Endothelial cell of umbilical vein (primary cell): ENCODE measurements around the gene KDM3B. TPM values are rescaled to one million over a fixed set of nuclear protein-coding genes. Genes with fewer than 3 reads are reported as not detected.

Experiments
- BruUV-seq: library from RNA; stranded (reverse); fragments of 400-500 nt; replicated peaks from 2 replicates; lab custom pipeline; 2021; lab: Mats Ljungman, UMichigan
- CTCF ChIA-PET: fragments of 300-600, 350-600 bp; sonication (Branson Sonifier 250); formaldehyde crosslinking; loops from one replicate; lab custom pipeline; 2021; ENCODE audit warnings: antibody characterized with exemption, inconsistent platforms; lab: Charles Lee
- POLR2A ChIA-PET: fragments of 300-600, 350-600 bp; sonication (Branson Sonifier 250); formaldehyde crosslinking; loops from one replicate; lab custom pipeline; 2021; ENCODE audit warnings: antibody characterized with exemption, inconsistent platforms; lab: Charles Lee
- DNase-seq: peaks from one replicate; pipeline ENCODE4 v3.0.0-alpha.2; 2011; ENCODE audit warnings: low read depth, low spot score
- FAIRE-seq: peaks from 2 replicates; lab custom pipeline; 2011; peaks lifted over from hg19 to GRCh38; lab: Jason Lieb, UNC
- H2AFZ ChIP-seq: 2 replicates; pipeline ENCODE4 v1.6.0; 2012; ENCODE audit warnings: low read depth, low read length, control low read depth, inconsistent platforms
- H3K27ac ChIP-seq: 2 replicates; pipeline ENCODE4 v1.5.1; 2011; ENCODE audit warnings: low read depth, mild to moderate bottlenecking, control low read depth, low read length, moderate library complexity; ENCODE audit not compliant: insufficient read depth
- H3K27me3 ChIP-seq, 2 experiments: 2 replicates each; pipeline versions ENCODE4 v1.6.0 to v1.6.1; 2011; ENCODE audit warnings: low read length in 2 of 2, mixed read lengths in 1 of 2; ENCODE audit not compliant: control insufficient read depth in 2 of 2, insufficient read depth in 2 of 2
- H3K36me3 ChIP-seq, 2 experiments: 2 replicates in 1 of 2; 3 replicates in 1 of 2; pipeline ENCODE4 v1.5.1; 2011; ENCODE audit warnings: low read length in 2 of 2, mild to moderate bottlenecking in 1 of 2, moderate library complexity in 1 of 2; ENCODE audit not compliant: control insufficient read depth in 2 of 2, insufficient read depth in 2 of 2; ENCODE audit errors: extremely low read depth in 1 of 2
- H3K4me1 ChIP-seq: 3 replicates; pipeline ENCODE4 v1.5.1; 2011; ENCODE audit warnings: mild to moderate bottlenecking, low read length; ENCODE audit not compliant: control insufficient read depth, insufficient read depth; ENCODE audit errors: extremely low read depth
- H3K4me2 ChIP-seq: 2 replicates; pipeline ENCODE4 v1.6.1; 2011; ENCODE audit warnings: low read length, control low read depth, mixed read lengths; ENCODE audit not compliant: insufficient read depth
- H3K4me3 ChIP-seq, 3 experiments: fragments of 200-600 bp in 1 of 3; sonication (generic), shearing (Covaris generic) in 1 of 3; replicated peaks in 1 of 3; 2 replicates each; pipeline ENCODE4 v1.5.1; 2011 to 2016; ENCODE audit warnings: control low read depth in 3 of 3, low read length in 3 of 3, mild to moderate bottlenecking in 2 of 3, inconsistent platforms in 1 of 3, low read depth in 1 of 3, moderate library complexity in 1 of 3; ENCODE audit not compliant: insufficient read depth in 1 of 3
- H3K79me2 ChIP-seq: 2 replicates; pipeline ENCODE4 v1.6.0; 2012; ENCODE audit warnings: low read length, inconsistent platforms; ENCODE audit not compliant: control insufficient read depth, insufficient read depth
- H3K9ac ChIP-seq: replicated peaks from 2 replicates; pipeline ENCODE3; 2011; ENCODE audit warnings: low read length, control low read depth; ENCODE audit not compliant: insufficient read depth; ENCODE audit errors: extremely low read depth
- H3K9me1 ChIP-seq: replicated peaks from 3 replicates; pipeline ENCODE4 v1.6.0; 2011; ENCODE audit warnings: mild to moderate bottlenecking, low read length; ENCODE audit not compliant: control insufficient read depth, insufficient read depth; ENCODE audit errors: extremely low read depth
- H3K9me3 ChIP-seq: replicated peaks from 2 replicates; pipeline ENCODE4 v1.5.1; 2012; ENCODE audit warnings: low read length, inconsistent platforms; ENCODE audit not compliant: control insufficient read depth, insufficient read depth
- H4K20me1 ChIP-seq: replicated peaks from 2 replicates; pipeline ENCODE3; 2011; ENCODE audit warnings: mild to moderate bottlenecking, low read length; ENCODE audit not compliant: control insufficient read depth, insufficient read depth; ENCODE audit errors: extremely low read depth
- CTCF ChIP-seq, 2 donors: IDR thresholded peaks; 1 replicate in 1 of 2; 2 replicates in 1 of 2; pipeline ENCODE4 v1.5.1; 2011; ENCODE audit warnings: low read length in 2 of 2, mild to moderate bottlenecking in 2 of 2, moderate library complexity in 2 of 2, control low read depth in 1 of 2, inconsistent platforms in 1 of 2, low read depth in 1 of 2; ENCODE audit not compliant: insufficient read depth in 1 of 2; ENCODE audit errors: extremely low read depth in 1 of 2
- EZH2 ChIP-seq: IDR thresholded peaks from 2 replicates; pipeline ENCODE4 v1.6.1; 2012; ENCODE audit warnings: borderline replicate concordance, low read depth, mild to moderate bottlenecking, moderate library complexity, low read length, inconsistent platforms; ENCODE audit not compliant: severe bottlenecking
- FOS ChIP-seq: IDR thresholded peaks from 2 replicates; pipeline ENCODE4 v1.6.1; 2011; ENCODE audit warnings: mild to moderate bottlenecking, low read length, moderate library complexity, borderline replicate concordance; ENCODE audit not compliant: insufficient read depth
- GATA2 ChIP-seq: IDR thresholded peaks from 2 replicates; pipeline ENCODE4 v1.7.0; 2011; ENCODE audit warnings: low read depth, mild to moderate bottlenecking, moderate library complexity, mixed read lengths, low read length; ENCODE audit not compliant: insufficient read length, insufficient read depth
- JUN ChIP-seq: IDR thresholded peaks from 2 replicates; pipeline ENCODE4 v1.6.1; 2011; ENCODE audit warnings: borderline replicate concordance, low read depth; ENCODE audit not compliant: insufficient read length, insufficient read depth
- MAX ChIP-seq: IDR thresholded peaks from 2 replicates; pipeline ENCODE4 v1.6.1; 2011; ENCODE audit not compliant: insufficient read depth, insufficient read length
- MYC ChIP-seq: IDR thresholded peaks from one replicate; pipeline ENCODE4 v1.6.1; 2011; ENCODE audit warnings: mild to moderate bottlenecking, low read depth, low read length
- POLR2A ChIP-seq: IDR thresholded peaks from 2 replicates; pipeline ENCODE4 v1.6.1; 2012; ENCODE audit warnings: low read depth, mild to moderate bottlenecking, control low read depth, low read length
- POLR2AphosphoS5 ChIP-seq: IDR thresholded peaks from 2 replicates; pipeline ENCODE4 v1.6.1; 2012; ENCODE audit warnings: low read depth, mild to moderate bottlenecking, control low read depth, low read length, moderate library complexity; ENCODE audit not compliant: insufficient read depth
- dilution Hi-C: fragments of 300-500 bp; cut with MboI; formaldehyde crosslinking; loops from one replicate; pipeline ENCODE4 v1.15.0; 2019; ENCODE audit warnings: low sequenced_read_pairs; ENCODE audit not compliant: extremely low pct_ligation_motif_present
- intact Hi-C: fragments of 100-400 bp; cut with micrococcal nuclease; formaldehyde crosslinking; loops from one replicate; pipeline ENCODE4 v1.10.0; 2022
- polyA plus RNA-seq, 4 experiments: library from polyadenylated mRNA; depleted of rRNA in 3 of 4; stranded (reverse) in 3 of 4; unstranded in 1 of 4; fragments of >200 nt; gene quantifications; 2 replicates each; pipeline versions ENCODE4 v1.2.1 to v1.2.3, GENCODE V29; 2011 to 2012; ENCODE audit warnings: missing spikeins in 1 of 4
- total RNA-seq: library from RNA; stranded (reverse); gene quantifications from 2 replicates; pipeline ENCODE4 v1.2.3, GENCODE V29; 2021

KDM3B gene
- total and polyA plus RNA-seq, 2 donors (not counting 3 experiments of a cell fraction or from before 2014, with no cell fraction given) = 19.0 to 55.7 TPM

GRCh38 chr5:138346889-138347288 is 5.6 kb upstream of the KDM3B start:
- intact Hi-C loops (no loop called here), dilution Hi-C loops (no loop called here)
- no peak overlapping the region for H3K4me3 ChIP-seq
- no TSS peak for BruUV-seq
- no peaks in the 10 kb centered on the region for H3K79me2 ChIP-seq
- H3K9me3 ChIP-seq = no peaks in the 10 kb centered on the region
- no peaks in the 10 kb centered on the region for H3K27me3 ChIP-seq
- DNase-seq (no peak), FAIRE-seq (no peak)
- H3K9ac ChIP-seq = no peak overlapping the region
- no peak overlapping the region for H3K4me2 ChIP-seq
- H4K20me1 ChIP-seq = no peaks in the 10 kb centered on the region
- no peaks in the 10 kb centered on the region for H3K9me1 ChIP-seq
- ChIA-PET POLR2A (no interaction called here), CTCF (no interaction called here)
- no peak for TF ChIP-seq GATA2
- TF ChIP-seq JUN = no peak
- TF ChIP-seq EZH2 = no peak
- TF ChIP-seq MAX = no peak
- TF ChIP-seq POLR2A = no peak
- TF ChIP-seq MYC = no peak
- TF ChIP-seq CTCF (IDR thresholded peaks at IDR 0.05; ENCODE audit: extremely low read depth in 1 of 2, insufficient read depth in 1 of 2, low read depth in 1 of 2, low read length in 2 of 2) = no peak
- TF ChIP-seq FOS = no peak
- TF ChIP-seq POLR2AphosphoS5 = no peak
- H2AFZ ChIP-seq = no peak overlapping the region
- H3K4me1 ChIP-seq = no peaks in the 10 kb centered on the region
- H3K36me3 ChIP-seq = peaks cover 24 to 46% of the 10 kb centered on the region in 2 experiments
- H3K27ac ChIP-seq = no peak overlapping the region
